Astrocyte of the spinal cord (primary cell): ENCODE measurements around the gene IGFBP4.

ENCODE experiments used
- DNase-seq: peaks from one replicate; pipeline ENCODE4 v3.0.0; 2011; ENCODE audit warnings: low read depth, low spot score
- H3K4me3 ChIP-seq: 2 replicates; pipeline ENCODE4 v1.5.1; 2011; ENCODE audit warnings: low read depth, mild to moderate bottlenecking, low read length, moderate library complexity
- CTCF ChIP-seq: IDR thresholded peaks from 2 replicates; pipeline ENCODE4 v1.5.1; 2012; ENCODE audit warnings: low read depth, mild to moderate bottlenecking, low read length, inconsistent platforms
- in situ Hi-C: cut with HindIII; loops from 2 replicates; pipeline ENCODE4 v1.10.0; 2017; ENCODE audit warnings: low sequenced_read_pairs

Gene IGFBP4

GRCh38 chr17:40466298-40466971 lies 23.2 kb downstream of the IGFBP4 start:
- TF ChIP-seq CTCF: no peak
- no peak for DNase-seq

GRCh38 chr17:40467281-40467867 lies 24.1 kb downstream of the IGFBP4 start:
- in situ Hi-C loops: no loop called here
- DNase-seq: no peak
- no peak for TF ChIP-seq CTCF
- no peak overlapping the region for H3K4me3 ChIP-seq

More at GRCh38 chr17:40466298-40466971, 23.2 kb downstream of the IGFBP4 start:
- H3K4me3 ChIP-seq: no peak overlapping the region
- in situ Hi-C loops: no loop called here

GRCh38 chr17:40468560-40468959 lies 25.3 kb downstream of the IGFBP4 start:
- in situ Hi-C loops: no loop called here
- no peak for TF ChIP-seq CTCF
- no peak overlapping the region for H3K4me3 ChIP-seq
- DNase-seq: no peak

- in situ Hi-C loops: no loop called here
- no peak overlapping the region for H3K4me3 ChIP-seq
- no peak for DNase-seq
- no peak for TF ChIP-seq CTCF
Measured at GRCh38 chr17:40469805-40470675, 26.8 kb downstream of the IGFBP4 start.

- TF ChIP-seq CTCF: no peak
- H3K4me3 ChIP-seq: no peak overlapping the region
- DNase-seq: peak; percentile 85
- in situ Hi-C loops: no loop called here
Measured at GRCh38 chr17:40470932-40471828, 27.9 kb downstream of the IGFBP4 start.
